ENCODE data around the gene PRKCA. TPM values are rescaled to one million over a fixed set of nuclear protein-coding genes. Genes with fewer than 3 reads are reported as not detected.
"Not testable (repeated sequence)": the region's sequence is repeated elsewhere in the genome, so short reads cannot be mapped to it uniquely, and the experiment has no call there.

The PRKCA gene
- total RNA-seq, 1 donor from 2014 or later, result 3.9 TPM

DNA sequence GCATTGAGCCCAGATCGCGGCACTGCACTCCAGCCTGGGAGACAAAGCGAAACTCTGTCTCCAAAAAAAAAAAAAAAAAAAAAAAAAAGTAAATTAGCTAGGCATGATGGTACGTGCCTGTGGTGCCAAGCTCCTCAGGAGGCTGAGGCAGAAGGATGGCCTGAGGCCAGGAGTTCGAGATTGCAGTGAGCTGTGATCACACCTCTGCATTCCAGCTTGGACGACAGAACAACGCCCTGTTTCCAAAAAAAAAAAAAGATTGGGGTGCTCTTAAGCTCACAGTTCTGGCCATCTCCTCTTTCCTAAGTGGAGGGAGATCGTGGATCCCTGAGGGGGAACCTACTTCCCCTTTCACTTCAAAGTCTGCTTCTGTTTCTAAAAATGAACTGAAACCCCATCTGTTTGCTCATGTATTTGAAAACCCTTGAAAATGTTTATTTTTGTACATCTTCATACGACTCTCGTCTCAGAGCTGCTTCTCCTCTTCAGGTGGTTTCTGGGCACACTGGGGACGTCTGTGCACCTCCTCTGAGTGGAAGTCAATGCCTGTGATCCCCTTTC, 138.8 kb downstream of the PRKCA start:
- DNase-seq, result no peak

DNA sequence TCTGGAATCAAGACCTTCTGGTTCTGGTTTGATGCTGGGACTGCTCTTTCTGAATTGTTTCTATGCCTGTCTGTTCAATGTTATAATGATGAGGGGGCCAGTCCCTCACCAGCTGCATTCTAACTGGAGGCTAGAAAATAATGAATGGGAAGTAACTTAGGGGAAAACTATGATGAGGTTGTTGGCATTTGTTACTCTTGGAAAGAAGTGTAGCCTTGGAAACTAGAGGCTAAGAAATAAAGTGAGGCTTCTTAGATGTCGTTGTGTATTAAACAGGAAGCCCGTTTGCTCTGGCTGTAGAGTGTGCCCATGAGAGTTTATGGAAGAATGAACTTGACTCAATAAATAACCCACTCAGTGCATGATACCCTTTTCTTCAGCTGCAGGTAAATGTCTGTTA, 140.8 kb downstream of the PRKCA start:
- no peak for DNase-seq

DNA sequence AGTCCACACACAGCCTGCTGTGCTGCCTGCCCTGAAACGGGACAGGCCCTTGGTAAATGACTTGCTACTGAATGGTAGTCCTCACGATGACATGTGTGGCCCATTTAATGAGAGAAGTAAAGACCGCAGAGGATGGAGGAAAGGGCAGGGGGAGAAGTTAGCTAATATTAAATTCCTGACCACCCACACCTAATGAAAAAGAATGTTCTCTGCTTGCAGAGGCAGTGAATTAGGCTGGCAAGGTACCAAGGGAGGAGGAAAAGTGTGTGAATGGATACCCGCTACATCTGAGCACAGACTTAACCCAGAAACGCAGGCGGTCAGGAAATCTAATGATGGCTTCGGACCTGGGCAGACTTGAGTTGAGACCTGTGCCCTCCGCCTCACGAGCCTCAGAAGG, 141.2 kb downstream of the PRKCA start:
- no peak for DNase-seq

DNA sequence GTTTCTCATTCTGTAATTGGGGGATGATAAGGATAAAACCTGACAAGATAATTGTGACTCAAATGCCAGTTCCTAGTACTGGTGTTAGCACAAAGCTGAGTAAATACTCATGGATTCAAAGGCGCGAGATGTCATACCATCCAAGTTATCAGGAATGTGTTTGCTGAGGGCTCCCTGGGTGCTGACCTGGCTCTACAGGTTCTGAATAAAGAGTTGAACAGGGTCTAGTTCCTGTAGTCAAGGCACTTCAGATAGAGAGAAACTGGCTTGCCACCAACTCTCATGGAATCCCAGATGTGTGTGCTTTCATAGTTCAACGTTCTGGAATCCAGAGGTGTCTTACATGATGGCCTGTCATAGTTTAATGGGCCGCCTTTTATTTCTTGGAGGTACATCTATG, 141.6 kb downstream of the PRKCA start:
- DNase-seq, result no peak

DNA sequence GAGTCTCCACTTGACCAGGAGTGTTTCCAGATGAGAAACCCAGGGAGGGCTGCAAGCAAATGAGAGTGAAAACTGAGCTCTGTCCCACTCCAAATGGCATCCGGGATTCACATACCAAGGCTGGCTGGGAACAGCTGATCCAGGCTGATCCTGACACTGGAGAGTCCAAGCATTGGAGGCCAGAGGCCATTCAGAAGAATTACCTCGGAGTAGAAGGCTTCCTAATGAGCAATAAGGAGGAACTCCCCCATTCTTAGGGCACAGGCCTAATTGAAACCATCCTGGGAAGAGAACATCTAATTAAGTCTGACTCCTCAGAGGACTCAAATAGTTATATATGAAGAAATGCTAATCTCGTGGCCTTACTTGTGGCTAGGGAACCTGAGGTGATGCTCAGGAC, 142.8 kb downstream of the PRKCA start:
- no peak for DNase-seq

DNA sequence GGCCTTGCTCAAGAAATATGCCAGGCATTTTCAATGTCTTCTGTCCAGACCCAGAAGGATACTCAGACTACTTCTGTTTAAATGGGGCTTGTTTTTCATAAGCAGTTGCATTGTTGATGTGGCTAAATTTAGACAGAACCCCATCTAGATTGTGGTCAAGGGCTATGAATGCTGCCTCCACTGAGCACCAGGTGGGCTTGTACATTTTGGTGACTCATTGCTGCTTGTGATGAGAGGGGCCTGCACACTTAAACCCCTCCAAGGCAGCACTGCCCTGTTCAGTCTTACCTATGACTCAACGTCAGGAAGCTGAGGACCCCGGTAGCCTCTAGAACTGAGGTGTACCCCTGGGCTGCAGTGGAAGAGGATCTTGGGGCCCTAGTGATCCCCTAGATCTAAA, 144.0 kb downstream of the PRKCA start:
- no peak for DNase-seq

DNA sequence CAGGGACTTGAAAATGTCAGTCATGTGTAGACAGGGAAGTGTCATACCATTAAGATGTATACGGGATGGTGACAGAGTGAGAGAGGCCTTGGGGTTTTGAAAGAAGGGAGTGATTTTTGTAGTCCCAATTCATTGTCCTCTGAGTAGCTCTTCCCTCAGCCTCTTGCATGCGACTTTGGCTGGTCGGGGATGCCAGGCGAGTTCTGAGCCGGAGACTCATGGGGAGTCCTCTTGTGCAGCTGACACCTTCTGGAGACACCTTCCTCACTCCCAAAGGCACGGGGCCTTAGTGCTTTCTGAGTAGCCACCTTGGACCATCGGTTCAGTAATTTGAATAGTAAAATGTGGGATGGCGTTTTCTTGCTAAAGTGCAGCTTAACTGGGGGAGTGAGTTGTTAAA, 144.7 kb downstream of the PRKCA start:
- DNase-seq, result no peak

DNA sequence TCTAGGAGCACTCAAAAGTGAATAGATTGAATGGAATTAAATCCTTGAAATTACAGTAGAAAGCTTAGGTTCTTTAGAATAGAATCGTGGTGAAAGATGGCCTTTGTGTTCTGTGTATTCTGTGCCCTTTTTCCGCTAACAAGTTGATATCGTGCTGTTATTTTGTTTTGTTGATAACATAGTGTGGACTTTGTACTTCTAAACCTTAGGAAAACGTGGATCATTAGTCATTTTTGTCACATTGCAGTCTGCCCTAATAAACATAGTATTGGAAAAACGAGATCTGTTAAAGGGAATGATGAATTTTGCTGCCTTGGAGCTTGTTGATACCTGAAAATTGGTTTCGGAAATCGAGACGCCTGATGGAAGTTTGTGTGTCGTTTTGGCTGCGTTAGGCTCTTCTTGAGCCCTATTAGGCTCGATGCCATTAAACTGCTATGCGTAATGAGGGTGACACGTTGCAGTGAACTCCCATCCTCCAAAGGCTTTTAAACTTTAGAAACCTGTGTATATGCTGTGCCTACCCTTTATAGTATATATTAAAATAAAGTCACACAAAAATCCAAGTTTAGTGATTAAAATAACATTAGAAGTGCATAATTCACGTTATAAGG, 145.7 kb downstream of the PRKCA start:
- DNase-seq, result no peak

DNA sequence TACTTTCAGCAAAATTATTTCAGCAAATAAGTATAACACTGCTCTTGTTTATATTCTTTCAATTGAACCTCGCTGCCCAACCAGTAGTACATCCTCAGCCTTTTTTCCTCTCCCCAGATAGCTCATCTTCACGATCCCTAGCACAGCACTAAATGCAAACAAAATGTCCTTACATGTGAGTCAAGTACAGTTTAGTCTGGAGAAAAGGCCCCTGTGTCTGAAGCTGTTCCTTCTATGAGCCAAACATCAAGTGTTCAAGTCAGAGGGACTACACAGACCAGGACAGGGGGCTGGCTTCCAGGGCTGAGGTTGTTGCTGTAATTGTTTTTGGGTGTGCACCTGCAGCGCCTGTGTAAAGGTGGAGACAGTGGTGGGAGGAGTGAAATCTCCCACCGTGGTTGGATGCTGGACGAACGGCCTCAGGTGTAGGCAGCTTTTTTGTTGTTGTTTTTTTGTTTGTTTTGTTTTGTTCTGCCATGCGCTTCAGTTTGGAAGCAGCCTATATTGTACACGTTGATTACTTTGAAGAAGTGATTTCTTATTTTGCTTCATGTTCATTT, 147.1 kb downstream of the PRKCA start:
- DNase-seq, result no peak

DNA sequence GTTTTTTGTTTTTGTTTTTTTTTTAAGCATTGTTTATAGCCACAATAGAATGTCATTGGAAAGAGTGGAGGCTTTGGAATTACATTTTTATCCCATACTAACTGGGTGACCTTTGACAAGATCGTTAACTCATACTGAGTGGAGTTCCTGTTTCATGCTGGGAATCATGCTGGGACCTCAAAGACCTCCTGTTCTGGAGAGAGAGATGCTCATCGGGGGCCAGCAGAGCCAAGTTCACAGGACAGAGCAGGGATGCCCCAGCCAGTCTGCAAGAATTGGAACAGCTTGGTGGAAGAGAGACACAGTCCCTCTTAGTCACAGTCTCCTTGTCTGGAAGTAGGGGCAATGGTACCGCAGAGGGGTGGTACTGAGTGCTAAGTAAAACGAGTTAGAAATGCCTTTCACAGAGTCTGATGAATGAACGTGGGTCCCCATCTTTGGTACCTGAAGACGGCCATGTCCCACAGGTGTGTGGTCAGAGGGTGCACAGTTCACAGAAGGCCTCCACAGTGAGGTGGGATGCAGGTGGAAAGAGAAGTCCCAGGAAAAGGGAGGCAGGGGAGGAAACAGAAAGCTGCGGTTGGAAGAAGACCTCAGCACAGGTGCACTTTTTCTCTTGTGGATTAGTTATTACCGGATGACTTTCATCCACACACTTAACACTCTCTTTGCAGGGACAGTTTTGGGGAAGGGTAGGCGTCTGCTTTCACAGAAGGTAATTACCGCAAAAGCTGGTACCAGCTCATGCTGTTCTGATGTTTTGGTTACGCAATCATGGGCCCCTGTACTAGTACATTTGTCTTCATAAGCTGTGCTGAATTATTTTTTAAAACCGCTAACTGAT, 147.8 kb downstream of the PRKCA start:
- no peak for DNase-seq

DNA sequence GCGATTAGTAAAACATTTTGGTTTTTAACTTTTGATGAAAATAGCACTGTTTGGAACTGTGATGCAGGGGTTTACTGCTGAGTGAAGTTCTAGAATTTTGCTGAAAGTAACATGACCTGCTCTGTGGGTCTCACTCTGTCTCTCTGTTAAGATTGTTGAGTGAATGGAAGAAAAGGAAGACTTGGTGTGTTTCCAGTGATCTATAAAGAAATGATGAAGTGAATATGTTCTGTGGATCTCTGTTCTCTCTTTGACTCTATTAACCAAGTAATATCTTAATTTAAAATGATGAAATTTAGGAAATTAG, 148.4 kb downstream of the PRKCA start:
- no peak for DNase-seq

DNA sequence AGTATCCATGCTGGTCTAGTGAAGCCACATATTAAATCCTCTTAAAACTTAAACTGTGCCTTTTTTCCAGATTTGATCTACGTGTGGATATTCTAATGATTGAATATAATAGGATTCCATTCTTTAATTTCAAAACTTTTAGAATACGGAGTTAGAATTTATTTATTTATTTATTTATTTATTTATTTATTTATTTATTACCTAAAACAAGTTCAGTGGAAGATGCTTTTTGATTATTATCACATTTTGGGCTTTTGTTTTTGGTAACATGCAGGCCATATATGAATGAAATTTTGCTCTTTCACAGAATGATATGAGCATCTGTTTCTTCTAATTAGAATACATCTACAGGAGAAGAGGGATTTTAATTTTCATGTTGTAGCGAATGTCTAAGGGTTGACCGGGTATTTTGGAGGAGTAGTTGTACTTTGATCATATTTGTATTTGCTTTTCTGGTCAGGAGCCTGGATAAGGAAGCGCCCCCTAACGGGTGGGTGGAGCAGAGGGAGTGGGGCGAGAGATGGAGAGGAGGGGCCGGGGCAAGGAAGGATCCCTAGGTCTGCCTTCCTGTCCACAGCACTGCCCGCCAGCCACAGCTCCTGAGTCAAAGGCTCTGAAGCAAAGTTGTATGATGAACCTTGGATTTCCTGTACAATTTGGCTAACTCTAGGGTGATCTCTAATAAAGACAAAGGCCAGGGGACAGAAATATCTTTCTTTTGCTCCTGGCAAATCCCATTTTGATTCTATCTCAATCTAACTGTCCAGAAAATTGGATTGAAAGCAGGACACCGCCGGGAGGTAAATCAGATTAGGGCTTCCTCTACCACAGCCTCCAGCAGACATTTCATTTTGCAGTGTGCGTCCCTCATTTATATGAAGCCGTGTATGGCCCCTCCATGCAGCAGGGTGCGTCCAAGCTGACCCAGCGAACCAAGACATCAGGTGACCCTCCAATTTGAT, 149.1 kb downstream of the PRKCA start:
- DNase-seq, result no peak

DNA sequence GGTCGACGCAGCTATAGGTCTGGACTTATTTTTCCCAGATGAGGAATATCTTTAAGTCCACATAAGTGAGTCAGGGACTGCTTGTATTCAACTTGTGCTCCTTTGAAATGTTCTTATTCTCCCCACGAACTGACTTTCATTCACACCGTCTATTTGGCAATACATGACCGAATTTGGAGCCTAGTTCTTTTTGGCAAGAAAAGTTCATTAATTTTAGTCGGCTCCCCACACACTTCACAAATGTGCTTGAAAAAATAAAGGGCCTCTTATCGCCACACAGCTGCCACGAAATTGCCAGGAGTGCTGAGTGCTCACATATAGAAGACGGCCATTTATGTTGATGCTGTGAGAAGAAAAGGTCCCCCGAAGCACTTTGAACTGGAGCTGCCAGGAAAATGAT, 152.6 kb downstream of the PRKCA start:
- no peak for DNase-seq

DNA sequence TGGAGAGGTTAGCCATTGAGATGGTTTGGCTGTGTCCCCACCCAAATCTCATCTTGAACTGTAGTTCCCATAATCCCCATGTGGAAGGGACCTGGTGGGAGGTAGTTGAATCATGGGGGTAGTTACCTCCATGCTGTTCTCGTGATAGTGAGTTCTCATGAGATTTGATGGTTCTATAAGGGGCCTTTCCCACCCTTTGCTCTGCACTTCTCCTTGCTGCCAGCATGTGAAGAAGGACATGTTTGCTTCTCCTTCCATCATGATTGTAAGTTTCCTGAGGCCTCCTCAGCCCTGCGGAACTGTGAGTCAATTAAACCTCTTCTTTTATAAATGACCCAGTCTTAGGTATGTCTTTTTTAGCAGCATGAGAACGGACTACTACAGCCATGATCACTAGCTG, 155.1 kb downstream of the PRKCA start:
- DNase-seq, result not testable (repeated sequence)

DNA sequence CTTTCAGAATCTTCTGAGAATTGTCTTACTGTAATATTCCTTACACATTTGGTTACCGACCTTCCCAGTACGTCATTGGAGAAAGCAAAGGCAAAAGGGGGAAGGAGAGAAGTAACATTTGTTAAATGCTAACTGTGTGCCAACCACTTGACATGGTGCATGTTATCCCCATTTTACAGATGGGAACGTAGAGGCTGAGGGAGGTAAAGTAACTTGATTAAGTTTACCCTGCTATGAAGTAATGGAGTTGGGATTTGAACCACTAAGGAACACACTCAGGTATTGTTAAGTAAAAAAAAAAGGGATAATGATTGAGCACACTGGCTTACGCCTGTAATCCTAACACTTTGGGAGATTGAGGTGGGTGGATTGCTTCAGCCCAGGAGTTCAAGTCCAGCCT, 156.4 kb downstream of the PRKCA start:
- no peak for DNase-seq

DNA sequence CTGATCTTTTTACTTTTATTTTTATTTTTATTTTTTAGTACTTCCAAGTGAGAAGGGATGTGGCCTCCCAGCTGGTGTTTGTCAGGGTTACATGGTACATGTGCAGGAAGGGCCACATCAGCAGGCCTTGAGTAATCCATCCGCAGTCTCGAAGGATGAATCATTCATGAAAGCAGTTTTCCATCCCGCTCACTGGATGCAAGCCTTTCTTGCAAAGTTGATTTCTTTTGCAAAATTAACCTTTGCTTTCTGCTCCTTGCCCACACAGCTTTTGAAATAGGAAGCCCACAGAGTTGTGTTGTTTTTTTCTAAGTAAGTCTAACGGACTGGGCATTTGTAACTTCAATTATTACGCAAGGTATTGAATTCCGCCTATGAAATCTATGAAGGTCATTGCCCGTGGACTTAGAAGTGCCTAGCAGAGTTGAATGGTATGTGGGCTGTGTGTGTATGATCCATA, 157.4 kb downstream of the PRKCA start:
- DNase-seq, result no peak

DNA sequence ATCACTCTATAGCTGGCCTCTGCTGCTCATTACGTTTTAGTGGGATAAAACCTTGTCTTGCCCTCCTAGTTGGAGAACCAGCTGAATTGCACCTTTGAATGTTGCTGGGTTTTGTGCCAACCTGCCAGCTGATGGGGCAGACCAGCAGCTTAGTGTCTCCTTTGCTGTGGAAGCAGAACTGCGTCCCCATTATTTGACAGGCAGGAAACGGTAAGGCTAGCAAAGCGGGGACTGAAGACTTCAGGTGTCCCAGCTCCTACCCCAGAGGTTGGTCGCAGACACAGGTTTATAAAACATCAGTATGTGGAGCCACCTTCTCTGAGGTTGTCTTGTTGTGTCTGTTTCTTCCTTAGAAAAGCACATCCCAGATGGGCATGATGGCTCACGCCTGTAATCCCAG, 158.1 kb downstream of the PRKCA start:
- no peak for DNase-seq

DNA sequence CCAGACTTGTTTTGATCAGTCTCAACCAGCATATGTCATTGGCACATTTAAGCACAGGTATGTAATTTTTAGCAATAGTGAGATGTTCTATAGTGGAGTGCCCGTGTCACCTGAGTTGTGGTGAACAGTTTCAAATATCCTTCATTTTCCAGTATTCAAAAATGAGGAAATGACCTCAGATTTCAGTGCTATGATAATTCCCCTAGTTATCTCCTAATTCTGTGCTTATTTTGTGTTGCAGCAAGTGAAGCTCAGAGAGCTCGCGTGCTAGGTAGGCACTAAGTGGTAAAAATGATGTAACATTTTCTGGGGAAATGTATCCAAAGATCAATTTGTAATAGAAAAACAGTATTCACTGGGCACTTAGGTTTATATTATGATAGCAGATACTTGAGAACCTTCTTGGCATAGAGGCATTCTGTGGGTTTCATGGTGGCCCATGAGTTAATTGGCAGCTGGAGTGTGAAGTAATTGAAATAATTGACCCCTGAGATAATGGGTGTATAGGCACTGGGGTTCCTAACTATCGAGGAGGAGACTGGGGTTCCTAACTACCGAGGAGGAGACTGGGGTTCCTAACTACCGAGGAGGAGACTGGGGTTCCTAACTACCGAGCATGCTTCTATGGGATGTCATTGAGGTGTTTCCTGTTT, 159.1 kb downstream of the PRKCA start:
- DNase-seq, result no peak

DNA sequence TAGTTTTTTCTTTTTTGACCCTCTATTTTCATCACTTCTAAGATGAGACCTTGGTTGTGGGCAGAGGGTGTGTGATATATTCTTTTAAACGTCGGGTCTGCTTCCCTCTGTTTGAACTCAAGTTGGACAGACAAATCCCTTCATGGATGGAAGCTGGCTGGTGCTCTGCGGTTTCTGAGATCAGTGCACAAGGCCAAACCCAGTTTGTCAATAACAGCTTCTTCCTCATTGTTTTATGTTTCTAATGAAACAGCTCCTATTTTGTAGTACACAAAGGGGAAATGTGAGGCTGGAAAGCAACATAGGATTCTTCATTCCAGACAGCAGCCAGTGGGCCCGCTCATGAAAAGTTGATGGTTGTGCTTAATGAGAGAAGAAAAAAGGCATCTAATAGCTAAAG, 159.6 kb downstream of the PRKCA start:
- no peak for DNase-seq

DNA sequence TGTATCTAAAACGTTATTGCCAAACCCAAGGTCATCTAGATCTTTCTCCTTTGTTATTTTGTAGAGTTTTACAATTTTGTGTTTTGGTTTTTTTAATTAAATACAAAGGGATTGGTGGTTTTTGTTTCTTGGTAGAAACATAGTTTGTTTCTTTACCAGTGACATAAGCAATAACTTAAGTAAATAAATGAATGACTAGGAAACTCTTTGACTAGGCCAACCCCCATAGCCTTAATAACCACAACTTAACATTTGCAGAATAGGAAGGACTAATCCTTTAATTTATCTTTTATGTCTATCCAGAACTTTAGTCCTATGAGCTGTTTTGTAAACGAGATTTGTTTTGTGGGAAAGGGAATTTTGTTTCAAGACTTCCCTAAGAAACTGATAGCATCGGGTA, 162.5 kb downstream of the PRKCA start:
- DNase-seq, result no peak

DNA sequence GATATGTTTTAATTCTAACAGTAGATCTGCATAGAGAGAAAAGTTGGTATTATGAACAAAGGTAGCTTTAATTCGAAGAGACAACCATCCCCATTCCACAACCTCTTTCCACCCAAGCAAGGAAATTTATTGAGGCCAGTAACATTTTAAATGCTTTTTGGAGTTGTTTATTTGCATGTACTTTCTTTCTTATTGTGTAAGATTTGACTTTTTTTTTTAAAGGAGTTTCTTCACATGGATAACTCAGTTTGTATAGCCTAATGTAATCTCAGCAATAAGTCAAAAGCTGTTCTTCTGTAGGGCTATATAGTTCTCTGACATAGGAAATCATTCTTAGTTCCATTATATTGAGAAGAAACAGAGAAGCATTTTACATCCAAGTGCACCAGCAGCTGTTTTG, 163.3 kb downstream of the PRKCA start:
- no peak for DNase-seq

Data from skin of body (tissue), 2 donors.